ENCODE measurements around the gene PCDHGA8.

DNA sequence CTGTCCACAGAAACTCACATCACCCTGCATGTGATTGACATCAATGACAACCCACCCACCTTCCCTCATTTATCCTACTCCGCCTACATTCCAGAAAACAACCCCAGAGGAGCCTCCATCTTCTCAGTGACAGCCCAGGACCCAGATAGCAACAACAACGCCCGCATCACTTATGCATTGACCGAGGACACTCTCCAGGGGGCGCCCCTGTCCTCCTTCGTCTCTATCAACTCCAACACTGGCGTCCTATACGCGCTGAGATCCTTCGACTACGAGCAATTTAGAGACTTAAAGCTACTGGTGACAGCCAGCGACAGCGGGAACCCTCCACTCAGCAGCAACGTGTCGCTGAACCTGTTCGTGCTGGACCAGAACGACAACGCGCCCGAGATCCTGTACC is 47.1 kb upstream of the PCDHGA8 start:
- TF ChIP-seq, protein P1, sequence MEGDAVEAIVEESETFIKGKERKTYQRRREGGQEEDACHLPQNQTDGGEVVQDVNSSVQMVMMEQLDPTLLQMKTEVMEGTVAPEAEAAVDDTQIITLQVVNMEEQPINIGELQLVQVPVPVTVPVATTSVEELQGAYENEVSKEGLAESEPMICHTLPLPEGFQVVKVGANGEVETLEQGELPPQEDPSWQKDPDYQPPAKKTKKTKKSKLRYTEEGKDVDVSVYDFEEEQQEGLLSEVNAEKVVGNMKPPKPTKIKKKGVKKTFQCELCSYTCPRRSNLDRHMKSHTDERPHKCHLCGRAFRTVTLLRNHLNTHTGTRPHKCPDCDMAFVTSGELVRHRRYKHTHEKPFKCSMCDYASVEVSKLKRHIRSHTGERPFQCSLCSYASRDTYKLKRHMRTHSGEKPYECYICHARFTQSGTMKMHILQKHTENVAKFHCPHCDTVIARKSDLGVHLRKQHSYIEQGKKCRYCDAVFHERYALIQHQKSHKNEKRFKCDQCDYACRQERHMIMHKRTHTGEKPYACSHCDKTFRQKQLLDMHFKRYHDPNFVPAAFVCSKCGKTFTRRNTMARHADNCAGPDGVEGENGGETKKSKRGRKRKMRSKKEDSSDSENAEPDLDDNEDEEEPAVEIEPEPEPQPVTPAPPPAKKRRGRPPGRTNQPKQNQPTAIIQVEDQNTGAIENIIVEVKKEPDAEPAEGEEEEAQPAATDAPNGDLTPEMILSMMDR (tag by site-specific recombination; IDR thresholded peaks at IDR 0.05): no peak
- no peak for TF ChIP-seq TCF7L2 (IDR thresholded peaks at IDR 0.05; ENCODE audit: borderline replicate concordance, low read depth, low read length)
- TF ChIP-seq OVOL3 (tag by site-specific recombination; IDR thresholded peaks at IDR 0.05): no peak
- no peak for TF ChIP-seq MYNN (tag by site-specific recombination; IDR thresholded peaks at IDR 0.05; ENCODE audit: borderline replicate concordance)
- no peak for TF ChIP-seq ZNF785 (tag by site-specific recombination; IDR thresholded peaks at IDR 0.05)
- no peak for TF ChIP-seq KLF10 (tag by site-specific recombination; IDR thresholded peaks at IDR 0.05)
- TF ChIP-seq ZNF747 (tag by site-specific recombination; IDR thresholded peaks at IDR 0.05): no peak
- TF ChIP-seq ZNF266 (tag by site-specific recombination; IDR thresholded peaks at IDR 0.05; ENCODE audit: low read depth): no peak
- TF ChIP-seq, protein P2, sequence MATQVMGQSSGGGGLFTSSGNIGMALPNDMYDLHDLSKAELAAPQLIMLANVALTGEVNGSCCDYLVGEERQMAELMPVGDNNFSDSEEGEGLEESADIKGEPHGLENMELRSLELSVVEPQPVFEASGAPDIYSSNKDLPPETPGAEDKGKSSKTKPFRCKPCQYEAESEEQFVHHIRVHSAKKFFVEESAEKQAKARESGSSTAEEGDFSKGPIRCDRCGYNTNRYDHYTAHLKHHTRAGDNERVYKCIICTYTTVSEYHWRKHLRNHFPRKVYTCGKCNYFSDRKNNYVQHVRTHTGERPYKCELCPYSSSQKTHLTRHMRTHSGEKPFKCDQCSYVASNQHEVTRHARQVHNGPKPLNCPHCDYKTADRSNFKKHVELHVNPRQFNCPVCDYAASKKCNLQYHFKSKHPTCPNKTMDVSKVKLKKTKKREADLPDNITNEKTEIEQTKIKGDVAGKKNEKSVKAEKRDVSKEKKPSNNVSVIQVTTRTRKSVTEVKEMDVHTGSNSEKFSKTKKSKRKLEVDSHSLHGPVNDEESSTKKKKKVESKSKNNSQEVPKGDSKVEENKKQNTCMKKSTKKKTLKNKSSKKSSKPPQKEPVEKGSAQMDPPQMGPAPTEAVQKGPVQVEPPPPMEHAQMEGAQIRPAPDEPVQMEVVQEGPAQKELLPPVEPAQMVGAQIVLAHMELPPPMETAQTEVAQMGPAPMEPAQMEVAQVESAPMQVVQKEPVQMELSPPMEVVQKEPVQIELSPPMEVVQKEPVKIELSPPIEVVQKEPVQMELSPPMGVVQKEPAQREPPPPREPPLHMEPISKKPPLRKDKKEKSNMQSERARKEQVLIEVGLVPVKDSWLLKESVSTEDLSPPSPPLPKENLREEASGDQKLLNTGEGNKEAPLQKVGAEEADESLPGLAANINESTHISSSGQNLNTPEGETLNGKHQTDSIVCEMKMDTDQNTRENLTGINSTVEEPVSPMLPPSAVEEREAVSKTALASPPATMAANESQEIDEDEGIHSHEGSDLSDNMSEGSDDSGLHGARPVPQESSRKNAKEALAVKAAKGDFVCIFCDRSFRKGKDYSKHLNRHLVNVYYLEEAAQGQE (tag by site-specific recombination; IDR thresholded peaks at IDR 0.05): no peak
- TF ChIP-seq, protein P3, sequence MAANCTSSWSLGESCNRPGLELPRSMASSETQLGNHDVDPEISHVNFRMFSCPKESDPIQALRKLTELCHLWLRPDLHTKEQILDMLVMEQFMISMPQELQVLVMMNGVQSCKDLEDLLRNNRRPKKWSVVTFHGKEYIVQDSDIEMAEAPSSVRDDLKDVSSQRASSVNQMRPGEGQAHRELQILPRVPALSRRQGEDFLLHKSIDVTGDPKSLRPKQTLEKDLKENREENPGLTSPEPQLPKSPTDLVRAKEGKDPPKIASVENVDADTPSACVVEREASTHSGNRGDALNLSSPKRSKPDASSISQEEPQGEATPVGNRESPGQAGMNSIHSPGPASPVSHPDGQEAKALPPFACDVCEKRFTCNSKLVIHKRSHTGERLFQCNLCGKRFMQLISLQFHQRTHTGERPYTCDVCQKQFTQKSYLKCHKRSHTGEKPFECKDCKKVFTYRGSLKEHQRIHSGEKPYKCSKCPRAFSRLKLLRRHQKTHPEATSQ (tag by site-specific recombination; IDR thresholded peaks at IDR 0.05): no peak
- TF ChIP-seq, protein P4, sequence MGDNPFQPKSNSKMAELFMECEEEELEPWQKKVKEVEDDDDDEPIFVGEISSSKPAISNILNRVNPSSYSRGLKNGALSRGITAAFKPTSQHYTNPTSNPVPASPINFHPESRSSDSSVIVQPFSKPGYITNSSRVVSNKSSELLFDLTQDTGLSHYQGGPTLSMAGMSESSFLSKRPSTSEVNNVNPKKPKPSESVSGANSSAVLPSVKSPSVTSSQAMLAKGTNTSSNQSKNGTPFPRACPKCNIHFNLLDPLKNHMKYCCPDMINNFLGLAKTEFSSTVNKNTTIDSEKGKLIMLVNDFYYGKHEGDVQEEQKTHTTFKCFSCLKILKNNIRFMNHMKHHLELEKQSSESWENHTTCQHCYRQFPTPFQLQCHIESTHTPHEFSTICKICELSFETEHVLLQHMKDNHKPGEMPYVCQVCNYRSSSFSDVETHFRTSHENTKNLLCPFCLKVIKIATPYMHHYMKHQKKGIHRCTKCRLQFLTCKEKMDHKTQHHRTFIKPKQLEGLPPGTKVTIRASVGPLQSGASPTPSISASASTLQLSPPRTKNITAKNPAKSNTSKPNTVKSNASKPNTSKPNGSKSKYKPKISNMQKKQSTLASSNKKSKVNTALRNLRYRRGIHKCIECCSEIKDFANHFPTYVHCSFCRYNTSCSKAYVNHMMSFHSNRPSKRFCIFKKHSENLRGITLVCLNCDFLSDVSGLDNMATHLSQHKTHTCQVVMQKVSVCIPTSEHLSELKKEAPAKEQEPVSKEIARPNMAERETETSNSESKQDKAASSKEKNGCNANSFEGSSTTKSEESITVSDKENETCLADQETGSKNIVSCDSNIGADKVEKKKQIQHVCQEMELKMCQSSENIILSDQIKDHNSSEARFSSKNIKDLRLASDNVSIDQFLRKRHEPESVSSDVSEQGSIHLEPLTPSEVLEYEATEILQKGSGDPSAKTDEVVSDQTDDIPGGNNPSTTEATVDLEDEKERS (tag by site-specific recombination; IDR thresholded peaks at IDR 0.05): no peak
- TF ChIP-seq SALL2 (tag by site-specific recombination; IDR thresholded peaks at IDR 0.05; ENCODE audit: borderline replicate concordance): no peak
